Neural cell (in vitro differentiated cells): Measurements from ENCODE around the gene C1orf21. TPM values are rescaled to one million over a fixed set of nuclear protein-coding genes. Genes with fewer than 3 reads are reported as not detected.

Source experiments
- H2AFZ ChIP-seq: fragments of 200-600, 300-800 bp; sonication (generic), shearing (Covaris generic); 2 replicates; pipeline ENCODE4 v1.6.0; 2014; ENCODE audit warnings: low read depth, mild to moderate bottlenecking, antibody characterized with exemption, low read length, moderate library complexity
- H3F3A ChIP-seq: fragments of 200-600 bp; shearing (Covaris generic); 2 replicates; pipeline ENCODE4 v1.6.1; 2016; ENCODE audit warnings: mild to moderate bottlenecking, moderate library complexity, mixed read lengths, antibody characterized with exemption, low read length; ENCODE audit not compliant: insufficient read depth, poor library complexity, severe bottlenecking
- H3K27ac ChIP-seq: fragments of 200-600, 300-800 bp; sonication (generic), shearing (Covaris generic); 2 replicates; pipeline ENCODE4 v1.5.1; 2014; ENCODE audit warnings: mild to moderate bottlenecking, low read length, moderate library complexity
- H3K27me3 ChIP-seq: fragments of 300-800, 200-600 bp; sonication (generic), shearing (Covaris generic); 2 replicates; pipeline ENCODE4 v1.6.0; 2014; ENCODE audit warnings: mild to moderate bottlenecking, low read depth, low read length, moderate library complexity; ENCODE audit not compliant: insufficient read depth
- H3K36me3 ChIP-seq: fragments of 300-800, 200-600 bp; sonication (generic), shearing (Covaris generic); 2 replicates; pipeline ENCODE4 v1.5.1; 2014; ENCODE audit warnings: mild to moderate bottlenecking, antibody characterized with exemption, low read length, moderate library complexity; ENCODE audit not compliant: insufficient read depth
- H3K4me2 ChIP-seq: fragments of 300-800, 200-600 bp; sonication (generic), shearing (Covaris generic); 2 replicates; pipeline ENCODE4 v1.6.0; 2014; ENCODE audit warnings: mild to moderate bottlenecking, low read length
- H3K4me3 ChIP-seq: fragments of 300-800, 200-600 bp; sonication (generic), shearing (Covaris generic); 2 replicates; pipeline ENCODE4 v1.5.1; 2014; ENCODE audit warnings: mild to moderate bottlenecking, low read length, moderate library complexity
- H3K79me2 ChIP-seq: fragments of 200-600 bp; shearing (Covaris generic); replicated peaks from 2 replicates; pipeline ENCODE4 v1.6.0; 2014; ENCODE audit warnings: mild to moderate bottlenecking, low read length, moderate library complexity; ENCODE audit not compliant: insufficient read depth
- H3K9ac ChIP-seq: fragments of 300-800, 200-600 bp; sonication (generic), shearing (Covaris generic); 2 replicates; pipeline ENCODE4 v1.6.1; 2016; ENCODE audit warnings: mild to moderate bottlenecking, low read length, mixed read lengths
- H3K9me2 ChIP-seq: fragments of 200-600 bp; shearing (Covaris generic); 2 replicates; pipeline ENCODE4 v1.6.1; 2016; ENCODE audit warnings: mild to moderate bottlenecking, low read length, mixed read lengths; ENCODE audit not compliant: insufficient read depth
- H3K9me3 ChIP-seq: fragments of 200-600, 300-800 bp; sonication (generic), shearing (Covaris generic); 2 replicates; pipeline ENCODE4 v1.6.1; 2016; ENCODE audit warnings: mild to moderate bottlenecking, mixed run types, low read length, moderate library complexity, mixed read lengths
- H4K20me1 ChIP-seq: fragments of 200-600 bp; shearing (Covaris generic); 2 replicates; pipeline ENCODE4 v1.6.1; 2016; ENCODE audit warnings: mild to moderate bottlenecking, mixed run types; ENCODE audit not compliant: insufficient read depth
- CTCF ChIP-seq: fragments of 450-650 bp; IDR thresholded peaks from 2 replicates; pipeline ENCODE4 v1.5.1; 2014; ENCODE audit warnings: antibody characterized with exemption, mild to moderate bottlenecking, moderate library complexity; ENCODE audit not compliant: poor library complexity, severe bottlenecking
- EP300 ChIP-seq: fragments of 450-650 bp; conservative IDR thresholded peaks from 2 replicates; pipeline ENCODE4 v1.6.1; 2014; ENCODE audit warnings: antibody characterized with exemption, mild to moderate bottlenecking, moderate library complexity; ENCODE audit not compliant: poor library complexity, severe bottlenecking
- EZH2 ChIP-seq: fragments of 200-600, 300-800 bp; shearing (Covaris generic), sonication (generic); IDR thresholded peaks from 2 replicates; pipeline ENCODE4 v1.6.1; 2014; ENCODE audit warnings: antibody characterized with exemption, low read length, borderline replicate concordance, mild to moderate bottlenecking; ENCODE audit not compliant: insufficient read depth, poor library complexity, severe bottlenecking
- MXI1 ChIP-seq: fragments of 450-650 bp; conservative IDR thresholded peaks from 2 replicates; pipeline ENCODE4 v1.6.1; 2014; ENCODE audit warnings: antibody characterized with exemption, mild to moderate bottlenecking; ENCODE audit not compliant: poor library complexity, severe bottlenecking
- POLR2AphosphoS5 ChIP-seq: IDR thresholded peaks from 2 replicates; pipeline ENCODE4 v1.6.1; 2012
- RAD21 ChIP-seq: fragments of 450-650 bp; conservative IDR thresholded peaks from 2 replicates; pipeline ENCODE4 v1.6.1; 2014; ENCODE audit warnings: antibody characterized with exemption, mild to moderate bottlenecking, moderate library complexity
- SMC3 ChIP-seq: fragments of 450-650 bp; conservative IDR thresholded peaks from 2 replicates; pipeline ENCODE4 v1.6.1; 2014; ENCODE audit warnings: antibody characterized with exemption, mild to moderate bottlenecking, moderate library complexity; ENCODE audit not compliant: poor library complexity
- TAF1 ChIP-seq: IDR thresholded peaks from 2 replicates; pipeline ENCODE4 v1.6.1; 2012; ENCODE audit warnings: low read depth
- polyA plus RNA-seq: library from polyadenylated mRNA; depleted of rRNA; stranded (reverse); fragments of >200 nt; gene quantifications from 2 replicates; pipeline ENCODE4 v1.2.3, GENCODE V29; 2014
- TF ChIP-seq, protein P1 (sequence below): IDR thresholded peaks from 2 replicates; pipeline ENCODE4 v1.6.1; 2012; ENCODE audit warnings: borderline replicate concordance

C1orf21 gene
- polyA plus RNA-seq, 1 donor from 2014 or later = 21.1 TPM

DNA sequence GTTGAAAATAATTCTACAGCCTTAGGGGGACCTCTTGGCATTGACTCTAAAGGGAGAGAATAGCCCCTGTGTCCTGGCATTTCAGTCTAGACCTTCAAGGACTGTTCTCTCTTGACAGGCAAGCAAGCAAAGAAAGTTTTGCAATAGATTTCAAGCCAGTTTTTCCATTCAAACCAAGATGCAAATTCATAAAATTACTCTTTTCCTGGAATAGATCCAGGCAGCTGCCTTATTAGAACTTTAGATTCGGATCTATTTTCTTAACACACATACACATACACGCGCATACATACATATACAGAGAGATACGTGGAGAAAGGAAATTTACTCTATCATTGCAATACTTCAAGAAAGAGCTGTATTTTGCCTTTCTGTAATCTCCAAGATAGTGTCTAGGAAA, 238.4 kb downstream of the C1orf21 start:
- Histone ChIP-seq H4K20me1 (no peaks in the 10 kb centered on the region), H3K27me3 (no peaks in the 10 kb centered on the region), H3K27ac (no peak overlapping the region), H3K4me2 (no peak overlapping the region), H3F3A (no peaks in the 10 kb centered on the region), H2AFZ (no peak overlapping the region), H3K9me2 (no peaks in the 10 kb centered on the region), H3K36me3 (no peaks in the 10 kb centered on the region), H3K79me2 (no peaks in the 10 kb centered on the region), H3K4me3 (no peak overlapping the region), H3K9me3 (no peaks in the 10 kb centered on the region), H3K9ac (no peak overlapping the region)
- no peak for TF ChIP-seq MXI1
- TF ChIP-seq CTCF = no peak
- no peak for TF ChIP-seq TAF1
- no peak for TF ChIP-seq RAD21
- TF ChIP-seq EZH2 = no peak
- TF ChIP-seq, protein P1, sequence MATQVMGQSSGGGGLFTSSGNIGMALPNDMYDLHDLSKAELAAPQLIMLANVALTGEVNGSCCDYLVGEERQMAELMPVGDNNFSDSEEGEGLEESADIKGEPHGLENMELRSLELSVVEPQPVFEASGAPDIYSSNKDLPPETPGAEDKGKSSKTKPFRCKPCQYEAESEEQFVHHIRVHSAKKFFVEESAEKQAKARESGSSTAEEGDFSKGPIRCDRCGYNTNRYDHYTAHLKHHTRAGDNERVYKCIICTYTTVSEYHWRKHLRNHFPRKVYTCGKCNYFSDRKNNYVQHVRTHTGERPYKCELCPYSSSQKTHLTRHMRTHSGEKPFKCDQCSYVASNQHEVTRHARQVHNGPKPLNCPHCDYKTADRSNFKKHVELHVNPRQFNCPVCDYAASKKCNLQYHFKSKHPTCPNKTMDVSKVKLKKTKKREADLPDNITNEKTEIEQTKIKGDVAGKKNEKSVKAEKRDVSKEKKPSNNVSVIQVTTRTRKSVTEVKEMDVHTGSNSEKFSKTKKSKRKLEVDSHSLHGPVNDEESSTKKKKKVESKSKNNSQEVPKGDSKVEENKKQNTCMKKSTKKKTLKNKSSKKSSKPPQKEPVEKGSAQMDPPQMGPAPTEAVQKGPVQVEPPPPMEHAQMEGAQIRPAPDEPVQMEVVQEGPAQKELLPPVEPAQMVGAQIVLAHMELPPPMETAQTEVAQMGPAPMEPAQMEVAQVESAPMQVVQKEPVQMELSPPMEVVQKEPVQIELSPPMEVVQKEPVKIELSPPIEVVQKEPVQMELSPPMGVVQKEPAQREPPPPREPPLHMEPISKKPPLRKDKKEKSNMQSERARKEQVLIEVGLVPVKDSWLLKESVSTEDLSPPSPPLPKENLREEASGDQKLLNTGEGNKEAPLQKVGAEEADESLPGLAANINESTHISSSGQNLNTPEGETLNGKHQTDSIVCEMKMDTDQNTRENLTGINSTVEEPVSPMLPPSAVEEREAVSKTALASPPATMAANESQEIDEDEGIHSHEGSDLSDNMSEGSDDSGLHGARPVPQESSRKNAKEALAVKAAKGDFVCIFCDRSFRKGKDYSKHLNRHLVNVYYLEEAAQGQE = no peak
- no peak for TF ChIP-seq SMC3
- TF ChIP-seq POLR2AphosphoS5 = no peak
- no peak for TF ChIP-seq EP300

DNA sequence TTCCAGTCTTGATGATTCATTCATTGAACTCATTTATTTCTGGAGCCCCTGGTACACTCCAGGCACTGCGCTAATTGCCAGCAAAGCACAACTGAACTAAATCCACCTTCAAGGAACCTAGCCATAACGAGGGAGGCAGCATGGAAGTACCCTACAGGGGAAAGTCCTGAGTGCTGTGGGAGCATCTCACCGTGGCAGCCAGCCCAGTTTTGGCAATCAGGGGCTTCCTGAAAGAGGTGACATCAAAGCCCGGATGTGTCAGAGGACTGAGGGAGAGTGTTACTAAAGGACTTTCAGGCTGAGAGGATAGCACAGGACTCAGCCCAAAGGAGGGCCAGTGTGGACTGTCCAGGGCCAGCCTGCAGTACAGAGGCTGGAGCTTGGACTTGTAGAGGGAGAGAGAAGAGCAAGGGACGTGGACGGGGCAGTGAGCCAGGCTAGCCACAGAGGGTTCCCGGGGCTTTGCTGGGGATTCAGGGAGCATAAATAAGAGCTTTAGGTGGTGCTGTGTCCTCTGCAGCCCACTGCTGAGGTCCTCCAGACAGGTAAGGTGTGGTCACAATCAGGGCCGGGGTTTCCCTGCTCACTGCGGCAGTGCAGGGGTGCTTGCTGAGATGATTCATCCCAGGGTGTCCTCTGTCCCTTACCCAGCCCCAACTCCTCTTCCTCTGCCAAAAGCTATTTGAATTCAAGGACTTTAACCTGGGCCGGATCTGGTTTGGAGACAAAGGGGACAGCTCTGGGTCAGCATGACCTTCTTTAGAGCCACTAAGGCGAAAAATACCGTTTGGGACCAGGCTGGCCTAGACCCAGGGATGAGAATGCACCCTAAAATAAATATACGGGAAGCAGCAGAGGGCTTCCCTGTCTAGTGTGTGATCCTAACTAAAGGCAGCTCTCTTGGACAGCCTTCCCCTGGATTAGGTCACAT, 239.5 kb downstream of the C1orf21 start:
- Histone ChIP-seq H3K36me3 (no peaks in the 10 kb centered on the region), H2AFZ (no peak overlapping the region), H3F3A (no peaks in the 10 kb centered on the region), H3K27me3 (no peaks in the 10 kb centered on the region), H3K79me2 (no peaks in the 10 kb centered on the region), H3K4me2 (no peak overlapping the region), H4K20me1 (no peaks in the 10 kb centered on the region), H3K9ac (no peak overlapping the region), H3K4me3 (no peak overlapping the region), H3K9me2 (no peaks in the 10 kb centered on the region), H3K27ac (no peak overlapping the region), H3K9me3 (no peaks in the 10 kb centered on the region)
- no peak for TF ChIP-seq RAD21
- TF ChIP-seq POLR2AphosphoS5 = no peak
- TF ChIP-seq EZH2 = no peak
- TF ChIP-seq TAF1 = no peak
- no peak for TF ChIP-seq CTCF
- no peak for TF ChIP-seq MXI1
- TF ChIP-seq EP300 = no peak
- TF ChIP-seq SMC3 = no peak
- TF ChIP-seq, protein P1 = no peak
